Keratinocyte (primary cell): ENCODE results near the gene DNAJC17.

ENCODE experiments used
- EZH2 ChIP-seq: IDR thresholded peaks from one replicate; pipeline ENCODE4 v1.6.1; 2012; ENCODE audit warnings: inconsistent platforms, mild to moderate bottlenecking, low read length, moderate library complexity
- TF ChIP-seq, protein P1 (sequence below), 3 experiments: IDR thresholded peaks in 1 of 3; conservative IDR thresholded peaks in 1 of 3; optimal IDR thresholded peaks in 1 of 3; 2 replicates in 2 of 3; 3 replicates in 1 of 3; pipeline versions ENCODE3 to v1.5.1; 2011; ENCODE audit warnings: low read length in 3 of 3, mild to moderate bottlenecking in 3 of 3, moderate library complexity in 2 of 3, control low read depth in 1 of 3, inconsistent platforms in 1 of 3; ENCODE audit not compliant: insufficient read depth in 2 of 3; ENCODE audit errors: extremely low read depth in 1 of 3

- TF ChIP-seq, protein P1, sequence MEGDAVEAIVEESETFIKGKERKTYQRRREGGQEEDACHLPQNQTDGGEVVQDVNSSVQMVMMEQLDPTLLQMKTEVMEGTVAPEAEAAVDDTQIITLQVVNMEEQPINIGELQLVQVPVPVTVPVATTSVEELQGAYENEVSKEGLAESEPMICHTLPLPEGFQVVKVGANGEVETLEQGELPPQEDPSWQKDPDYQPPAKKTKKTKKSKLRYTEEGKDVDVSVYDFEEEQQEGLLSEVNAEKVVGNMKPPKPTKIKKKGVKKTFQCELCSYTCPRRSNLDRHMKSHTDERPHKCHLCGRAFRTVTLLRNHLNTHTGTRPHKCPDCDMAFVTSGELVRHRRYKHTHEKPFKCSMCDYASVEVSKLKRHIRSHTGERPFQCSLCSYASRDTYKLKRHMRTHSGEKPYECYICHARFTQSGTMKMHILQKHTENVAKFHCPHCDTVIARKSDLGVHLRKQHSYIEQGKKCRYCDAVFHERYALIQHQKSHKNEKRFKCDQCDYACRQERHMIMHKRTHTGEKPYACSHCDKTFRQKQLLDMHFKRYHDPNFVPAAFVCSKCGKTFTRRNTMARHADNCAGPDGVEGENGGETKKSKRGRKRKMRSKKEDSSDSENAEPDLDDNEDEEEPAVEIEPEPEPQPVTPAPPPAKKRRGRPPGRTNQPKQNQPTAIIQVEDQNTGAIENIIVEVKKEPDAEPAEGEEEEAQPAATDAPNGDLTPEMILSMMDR (optimal IDR thresholded peaks at IDR 0.05 in 1 of 3, IDR thresholded peaks at IDR 0.05 in 1 of 3, conservative IDR thresholded peaks at IDR 0.05 in 1 of 3; ENCODE audit: extremely low read depth in 1 of 3, insufficient read depth in 2 of 3, low read length in 3 of 3), result no peak
- no peak for TF ChIP-seq EZH2
Measured at GRCh38 chr15:40736575-40736974, 70.7 kb downstream of the DNAJC17 start.
